Caco-2 (cell line): ENCODE results near the gene NKAIN1. TPM values are rescaled to one million over a fixed set of nuclear protein-coding genes. Genes with fewer than 3 reads are reported as not detected.

Source experiments
- BruUV-seq: library from RNA; stranded (reverse); fragments of 400-500 nt; replicated peaks from 2 replicates; lab custom pipeline; 2021; lab: Mats Ljungman, UMichigan
- CTCF ChIA-PET: fragments of 300-600 bp; sonication (Branson Sonifier 250); formaldehyde crosslinking; loops from one replicate; lab custom pipeline; 2022; ENCODE audit warnings: antibody characterized with exemption; lab: Charles Lee
- POLR2A ChIA-PET: fragments of 300-600 bp; sonication (Branson Sonifier 250); formaldehyde crosslinking; loops from one replicate; lab custom pipeline; 2022; ENCODE audit warnings: antibody characterized with exemption; lab: Charles Lee
- DNase-seq, 2 experiments: peaks; one replicate each; pipeline versions ENCODE4 v3.0.0 to v3.0.0-alpha.2; 2020 to 2022
- H3K27me3 ChIP-seq: replicated peaks from 2 replicates; pipeline ENCODE4 v1.6.0; 2011; ENCODE audit warnings: low read length; ENCODE audit not compliant: control insufficient read depth, insufficient read depth
- H3K36me3 ChIP-seq: 2 replicates; pipeline ENCODE4 v1.5.1; 2011; ENCODE audit warnings: low read length; ENCODE audit not compliant: control insufficient read depth, insufficient read depth
- H3K4me1 ChIP-seq: fragments of 250-450 bp; sonication (Bioruptor Pico); 2 replicates; pipeline ENCODE4 v1.5.1; 2020; ENCODE audit warnings: mild to moderate bottlenecking
- H3K4me3 ChIP-seq: 2 replicates; pipeline ENCODE4 v1.5.1; 2011; ENCODE audit warnings: low read depth, mild to moderate bottlenecking, control low read depth, low read length
- H3K9me3 ChIP-seq: fragments of 250-450 bp; sonication (Bioruptor Pico); 2 replicates; pipeline ENCODE4 v1.5.1; 2020; ENCODE audit warnings: mild to moderate bottlenecking, moderate library complexity
- H3K27ac Mint-ChIP-seq: one replicate; pipeline ENCODE4 v1.8.0; 2022; ENCODE audit warnings: mixed read lengths; ENCODE audit not compliant: unreplicated experiment
- H3K27me3 Mint-ChIP-seq: one replicate; pipeline ENCODE4 v1.8.0; 2022; ENCODE audit warnings: mixed read lengths; ENCODE audit not compliant: insufficient read depth, unreplicated experiment
- H3K36me3 Mint-ChIP-seq: one replicate; pipeline ENCODE4 v1.8.0; 2022; ENCODE audit warnings: mild to moderate bottlenecking, mixed read lengths; ENCODE audit not compliant: insufficient read depth, unreplicated experiment
- H3K4me1 Mint-ChIP-seq: one replicate; pipeline ENCODE4 v1.8.0; 2022; ENCODE audit warnings: low read depth, mixed read lengths; ENCODE audit not compliant: unreplicated experiment
- H3K4me3 Mint-ChIP-seq: one replicate; pipeline ENCODE4 v1.8.0; 2022; ENCODE audit warnings: mild to moderate bottlenecking, moderate library complexity, mixed read lengths; ENCODE audit not compliant: unreplicated experiment
- H3K9me3 Mint-ChIP-seq: one replicate; pipeline ENCODE4 v1.8.0; 2022; ENCODE audit warnings: mixed read lengths; ENCODE audit not compliant: unreplicated experiment
- intact Hi-C: fragments of 100-400 bp; cut with micrococcal nuclease; formaldehyde crosslinking; loops from one replicate; pipeline ENCODE4 v1.10.0; 2022; ENCODE audit not compliant: unreplicated experiment
- total RNA-seq: library from RNA; stranded (reverse); gene quantifications from 2 replicates; pipeline ENCODE4 v1.2.3, GENCODE V29; 2022
- TF ChIP-seq, protein P1 (sequence below), 2 experiments: fragments of 200-600 bp in 1 of 2; IDR thresholded peaks; 1 replicate in 1 of 2; 2 replicates in 1 of 2; pipeline versions ENCODE4 v1.5.1 to v1.8.0; 2011 to 2022; ENCODE audit warnings: antibody characterized with exemption in 1 of 2, control low read depth in 1 of 2, inconsistent platforms in 1 of 2, low read depth in 1 of 2, low read length in 1 of 2, mild to moderate bottlenecking in 1 of 2, moderate library complexity in 1 of 2; ENCODE audit not compliant: insufficient read depth in 1 of 2, severe bottlenecking in 1 of 2, unreplicated experiment in 1 of 2

The NKAIN1 gene
- total RNA-seq, 1 experiment from 2014 or later = not detected

DNA sequence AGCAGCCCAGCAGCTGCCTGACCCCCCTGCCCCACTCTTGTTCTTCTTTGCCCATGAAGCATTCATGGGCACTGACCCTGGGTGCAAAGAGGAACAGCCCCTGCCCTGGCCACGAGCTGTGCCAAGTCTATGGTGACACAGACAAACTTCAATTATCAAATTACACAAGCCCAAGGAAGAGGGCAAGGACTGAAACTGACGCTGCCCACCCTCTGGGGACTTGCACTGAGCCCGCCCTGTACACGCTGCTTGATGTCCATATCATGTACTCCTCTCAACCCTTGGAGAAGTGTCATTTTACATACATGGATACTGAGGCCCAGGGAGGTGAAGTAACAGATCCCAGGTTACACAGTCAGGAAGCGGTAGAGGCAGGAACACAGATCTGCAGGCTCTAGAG, 32.1 kb downstream of the NKAIN1 start:
- Histone ChIP-seq H3K27me3 (no peaks in the 10 kb centered on the region), H3K4me3 (no peak overlapping the region), H3K36me3 (no peaks in the 10 kb centered on the region), H3K4me1 (no peaks in the 10 kb centered on the region), H3K9me3 (no peaks in the 10 kb centered on the region)
- Mint-ChIP-seq H3K36me3 (no peaks in the 10 kb centered on the region), H3K9me3 (no peaks in the 10 kb centered on the region), H3K4me1 (no peaks in the 10 kb centered on the region), H3K4me3 (no peak overlapping the region), H3K27ac (no peak overlapping the region), H3K27me3 (no peaks in the 10 kb centered on the region)
- ChIA-PET POLR2A (no interaction called here), CTCF (no interaction called here)
- TF ChIP-seq, protein P1, sequence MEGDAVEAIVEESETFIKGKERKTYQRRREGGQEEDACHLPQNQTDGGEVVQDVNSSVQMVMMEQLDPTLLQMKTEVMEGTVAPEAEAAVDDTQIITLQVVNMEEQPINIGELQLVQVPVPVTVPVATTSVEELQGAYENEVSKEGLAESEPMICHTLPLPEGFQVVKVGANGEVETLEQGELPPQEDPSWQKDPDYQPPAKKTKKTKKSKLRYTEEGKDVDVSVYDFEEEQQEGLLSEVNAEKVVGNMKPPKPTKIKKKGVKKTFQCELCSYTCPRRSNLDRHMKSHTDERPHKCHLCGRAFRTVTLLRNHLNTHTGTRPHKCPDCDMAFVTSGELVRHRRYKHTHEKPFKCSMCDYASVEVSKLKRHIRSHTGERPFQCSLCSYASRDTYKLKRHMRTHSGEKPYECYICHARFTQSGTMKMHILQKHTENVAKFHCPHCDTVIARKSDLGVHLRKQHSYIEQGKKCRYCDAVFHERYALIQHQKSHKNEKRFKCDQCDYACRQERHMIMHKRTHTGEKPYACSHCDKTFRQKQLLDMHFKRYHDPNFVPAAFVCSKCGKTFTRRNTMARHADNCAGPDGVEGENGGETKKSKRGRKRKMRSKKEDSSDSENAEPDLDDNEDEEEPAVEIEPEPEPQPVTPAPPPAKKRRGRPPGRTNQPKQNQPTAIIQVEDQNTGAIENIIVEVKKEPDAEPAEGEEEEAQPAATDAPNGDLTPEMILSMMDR (IDR thresholded peaks at IDR 0.05; ENCODE audit: insufficient read depth in 1 of 2, low read depth in 1 of 2, low read length in 1 of 2, severe bottlenecking in 1 of 2, unreplicated experiment in 1 of 2) = no peak
- no TSS peak for BruUV-seq
- DNase-seq = no peak
- intact Hi-C loops = no loop called here

DNA sequence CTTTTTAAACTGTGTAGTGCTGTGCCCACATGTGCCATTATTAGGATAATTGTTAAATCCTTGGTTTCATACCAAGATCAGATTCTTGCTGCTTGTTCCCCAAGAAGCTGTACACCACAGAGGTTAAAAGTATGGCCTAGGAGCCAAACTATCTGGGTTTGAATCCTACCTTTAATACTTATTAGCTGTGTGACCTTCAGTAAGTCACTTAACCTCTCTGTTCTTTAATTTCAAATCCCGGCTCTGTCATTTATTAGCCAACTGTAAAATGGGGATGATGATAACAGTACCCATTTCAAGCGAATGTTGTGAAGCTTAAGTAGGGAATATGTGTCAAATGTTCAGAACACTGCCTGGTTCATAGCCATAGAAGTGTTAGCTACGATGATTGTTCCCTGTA, 32.6 kb downstream of the NKAIN1 start:
- Mint-ChIP-seq H3K27me3 (no peaks in the 10 kb centered on the region), H3K9me3 (no peaks in the 10 kb centered on the region), H3K4me3 (no peak overlapping the region), H3K4me1 (no peaks in the 10 kb centered on the region), H3K27ac (no peak overlapping the region), H3K36me3 (no peaks in the 10 kb centered on the region)
- H3K4me1 ChIP-seq = no peaks in the 10 kb centered on the region
- ChIA-PET CTCF (no interaction called here), POLR2A (no interaction called here)
- H3K9me3 ChIP-seq = no peaks in the 10 kb centered on the region
- DNase-seq = no peak
- TF ChIP-seq, protein P1 (IDR thresholded peaks at IDR 0.05; ENCODE audit: insufficient read depth in 1 of 2, low read depth in 1 of 2, low read length in 1 of 2, severe bottlenecking in 1 of 2, unreplicated experiment in 1 of 2) = no peak
- H3K4me3 ChIP-seq = no peak overlapping the region
- no TSS peak for BruUV-seq
- H3K36me3 ChIP-seq = no peaks in the 10 kb centered on the region
- intact Hi-C loops = no loop called here
- H3K27me3 ChIP-seq = no peaks in the 10 kb centered on the region

DNA sequence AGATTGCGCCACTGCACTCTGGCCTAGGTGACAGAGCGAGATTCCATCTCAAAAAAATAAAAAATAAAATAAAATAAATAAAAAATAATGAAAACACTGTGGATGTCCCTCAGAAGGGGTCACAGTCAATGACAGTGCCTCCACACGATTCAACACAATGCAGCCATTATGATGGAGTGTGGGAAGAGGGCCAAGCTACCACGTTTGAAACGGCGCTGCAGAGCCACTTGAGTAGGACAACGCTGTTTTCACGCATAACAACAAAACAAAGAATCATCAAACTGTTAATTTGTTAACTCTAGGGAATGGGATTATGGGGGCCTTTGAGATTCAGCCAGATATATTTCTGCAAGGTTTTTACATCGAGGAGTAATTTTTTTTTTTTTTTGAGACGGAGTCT, 36.5 kb downstream of the NKAIN1 start:
- H3K27me3 Mint-ChIP-seq = peaks cover 2% of the 10 kb centered on the region
- H3K4me3 Mint-ChIP-seq = no peak overlapping the region
- Histone ChIP-seq H3K9me3 (no peaks in the 10 kb centered on the region), H3K4me1 (no peaks in the 10 kb centered on the region), H3K4me3 (no peak overlapping the region), H3K27me3 (no peaks in the 10 kb centered on the region), H3K36me3 (no peaks in the 10 kb centered on the region)
- TF ChIP-seq, protein P1 (IDR thresholded peaks at IDR 0.05; ENCODE audit: insufficient read depth in 1 of 2, low read depth in 1 of 2, low read length in 1 of 2, severe bottlenecking in 1 of 2, unreplicated experiment in 1 of 2) = no peak
- no TSS peak for BruUV-seq
- no peak overlapping the region for H3K27ac Mint-ChIP-seq
- no peaks in the 10 kb centered on the region for H3K4me1 Mint-ChIP-seq
- H3K9me3 Mint-ChIP-seq = no peaks in the 10 kb centered on the region
- intact Hi-C loops = no loop called here
- CTCF ChIA-PET = no interaction called here
- no peaks in the 10 kb centered on the region for H3K36me3 Mint-ChIP-seq
- POLR2A ChIA-PET = no interaction called here
- DNase-seq = no peak
